ENCODE data around the gene SDR42E2.

Gene SDR42E2

DNA sequence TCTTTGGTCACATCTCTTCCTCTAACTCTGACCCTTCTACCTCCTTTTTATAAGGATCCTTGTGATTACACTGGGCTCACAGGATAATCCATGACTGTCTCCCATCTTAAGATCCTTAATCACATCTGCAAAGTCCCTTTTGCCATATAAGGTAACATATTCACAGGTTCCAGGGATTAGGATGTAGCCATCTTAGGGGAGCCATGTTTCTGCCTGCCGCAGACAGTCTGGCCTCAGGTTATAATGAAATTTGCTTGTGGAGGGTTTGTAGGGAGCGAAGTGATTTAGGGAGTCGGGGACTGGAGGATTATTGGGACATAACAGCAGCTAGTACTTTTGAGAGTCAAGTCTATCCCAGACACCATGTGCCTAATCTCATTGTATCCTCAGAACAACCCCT, 51.5 kb downstream of the SDR42E2 start:
- POLR2A ChIA-PET, result no interaction called here
- CTCF ChIA-PET, result interaction anchor here (1.1 kb wide), 1 partner anchor 25 kb away, joined by 3 read pairs; no protein-coding TSS in a partner anchor
- H3K36me3 ChIP-seq (ENCODE audit: control insufficient read depth in 2 of 2, insufficient read depth in 1 of 2, low read length in 2 of 2), result peaks cover 0 to 8% of the 10 kb centered on the region in 2 experiments; a peak in 1 of 3 replicates
- H3K4me1 ChIP-seq (ENCODE audit: control insufficient read depth, insufficient read depth, low read length), result peaks cover 11% of the 10 kb centered on the region
- H3K4me3 ChIP-seq (ENCODE audit: low read depth, low read length), result no peak overlapping the region
- no peak for TF ChIP-seq MYNN (tag by site-specific recombination; IDR thresholded peaks at IDR 0.05; ENCODE audit: borderline replicate concordance)
- TF ChIP-seq ZNF416 (tag by site-specific recombination; IDR thresholded peaks at IDR 0.05), result no peak
- no peak for TF ChIP-seq ZNF211 (tag by site-specific recombination; IDR thresholded peaks at IDR 0.05; ENCODE audit: low read depth)
- TF ChIP-seq, protein P1, sequence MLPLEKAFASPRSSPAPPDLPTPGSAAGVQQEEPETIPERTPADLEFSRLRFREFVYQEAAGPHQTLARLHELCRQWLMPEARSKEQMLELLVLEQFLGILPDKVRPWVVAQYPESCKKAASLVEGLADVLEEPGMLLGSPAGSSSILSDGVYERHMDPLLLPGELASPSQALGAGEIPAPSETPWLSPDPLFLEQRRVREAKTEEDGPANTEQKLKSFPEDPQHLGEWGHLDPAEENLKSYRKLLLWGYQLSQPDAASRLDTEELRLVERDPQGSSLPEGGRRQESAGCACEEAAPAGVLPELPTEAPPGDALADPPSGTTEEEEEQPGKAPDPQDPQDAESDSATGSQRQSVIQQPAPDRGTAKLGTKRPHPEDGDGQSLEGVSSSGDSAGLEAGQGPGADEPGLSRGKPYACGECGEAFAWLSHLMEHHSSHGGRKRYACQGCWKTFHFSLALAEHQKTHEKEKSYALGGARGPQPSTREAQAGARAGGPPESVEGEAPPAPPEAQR (tag by site-specific recombination; IDR thresholded peaks at IDR 0.05), result no peak
- TF ChIP-seq ZBTB6 (tag by site-specific recombination; IDR thresholded peaks at IDR 0.05), result no peak
- no peak for TF ChIP-seq ZNF366 (tag by site-specific recombination; conservative IDR thresholded peaks at IDR 0.05)
- no peak for TF ChIP-seq ZNF488 (tag by site-specific recombination; IDR thresholded peaks at IDR 0.05)
- no peak for TF ChIP-seq ZNF626 (tag by site-specific recombination; IDR thresholded peaks at IDR 0.05)
- TF ChIP-seq ZNF558 (tag by site-specific recombination; IDR thresholded peaks at IDR 0.05), result no peak
- TF ChIP-seq ZSCAN5A (tag by site-specific recombination; IDR thresholded peaks at IDR 0.05), result no peak
- no peak for TF ChIP-seq KLF9 (tag by site-specific recombination; IDR thresholded peaks at IDR 0.05; ENCODE audit: low read depth)
- no peak for TF ChIP-seq PRDM2 (tag by site-specific recombination; IDR thresholded peaks at IDR 0.05; ENCODE audit: borderline replicate concordance)
- no peak for TF ChIP-seq SCRT1 (tag by site-specific recombination; IDR thresholded peaks at IDR 0.05; ENCODE audit: borderline replicate concordance)
- TF ChIP-seq ZNF521 (tag by site-specific recombination; IDR thresholded peaks at IDR 0.05), result no peak
- TF ChIP-seq SETDB1 (IDR thresholded peaks at IDR 0.05; ENCODE audit: insufficient read length, low read length), result no peak
- no peak for TF ChIP-seq ZNF624 (tag by site-specific recombination; IDR thresholded peaks at IDR 0.05)
- TF ChIP-seq ZNF184 (tag by site-specific recombination; IDR thresholded peaks at IDR 0.05), result no peak
- TF ChIP-seq ZNF654 (tag by site-specific recombination; IDR thresholded peaks at IDR 0.05; ENCODE audit: low read depth), result no peak
- TF ChIP-seq, protein P2, sequence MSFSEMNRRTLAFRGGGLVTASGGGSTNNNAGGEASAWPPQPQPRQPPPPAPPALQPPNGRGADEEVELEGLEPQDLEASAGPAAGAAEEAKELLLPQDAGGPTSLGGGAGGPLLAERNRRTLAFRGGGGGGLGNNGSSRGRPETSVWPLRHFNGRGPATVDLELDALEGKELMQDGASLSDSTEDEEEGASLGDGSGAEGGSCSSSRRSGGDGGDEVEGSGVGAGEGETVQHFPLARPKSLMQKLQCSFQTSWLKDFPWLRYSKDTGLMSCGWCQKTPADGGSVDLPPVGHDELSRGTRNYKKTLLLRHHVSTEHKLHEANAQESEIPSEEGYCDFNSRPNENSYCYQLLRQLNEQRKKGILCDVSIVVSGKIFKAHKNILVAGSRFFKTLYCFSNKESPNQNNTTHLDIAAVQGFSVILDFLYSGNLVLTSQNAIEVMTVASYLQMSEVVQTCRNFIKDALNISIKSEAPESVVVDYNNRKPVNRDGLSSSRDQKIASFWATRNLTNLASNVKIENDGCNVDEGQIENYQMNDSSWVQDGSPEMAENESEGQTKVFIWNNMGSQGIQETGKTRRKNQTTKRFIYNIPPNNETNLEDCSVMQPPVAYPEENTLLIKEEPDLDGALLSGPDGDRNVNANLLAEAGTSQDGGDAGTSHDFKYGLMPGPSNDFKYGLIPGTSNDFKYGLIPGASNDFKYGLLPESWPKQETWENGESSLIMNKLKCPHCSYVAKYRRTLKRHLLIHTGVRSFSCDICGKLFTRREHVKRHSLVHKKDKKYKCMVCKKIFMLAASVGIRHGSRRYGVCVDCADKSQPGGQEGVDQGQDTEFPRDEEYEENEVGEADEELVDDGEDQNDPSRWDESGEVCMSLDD (tag by site-specific recombination; IDR thresholded peaks at IDR 0.05), result no peak
- TF ChIP-seq, protein P3, sequence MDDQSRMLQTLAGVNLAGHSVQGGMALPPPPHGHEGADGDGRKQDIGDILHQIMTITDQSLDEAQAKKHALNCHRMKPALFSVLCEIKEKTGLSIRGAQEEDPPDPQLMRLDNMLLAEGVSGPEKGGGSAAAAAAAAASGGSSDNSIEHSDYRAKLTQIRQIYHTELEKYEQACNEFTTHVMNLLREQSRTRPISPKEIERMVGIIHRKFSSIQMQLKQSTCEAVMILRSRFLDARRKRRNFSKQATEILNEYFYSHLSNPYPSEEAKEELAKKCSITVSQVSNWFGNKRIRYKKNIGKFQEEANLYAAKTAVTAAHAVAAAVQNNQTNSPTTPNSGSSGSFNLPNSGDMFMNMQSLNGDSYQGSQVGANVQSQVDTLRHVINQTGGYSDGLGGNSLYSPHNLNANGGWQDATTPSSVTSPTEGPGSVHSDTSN (CRISPR knock-in tag; IDR thresholded peaks at IDR 0.05), result no peak
- H3K9me3 ChIP-seq (ENCODE audit: control insufficient read depth, insufficient read depth, low read depth, low read length), result no peaks in the 10 kb centered on the region
- H3K27ac ChIP-seq (ENCODE audit: extremely low read depth, low read depth, low read length), result no peak overlapping the region

Data from HEK293 (cell line).